NCI-H526 (cell line): ENCODE measurements around the gene CADPS.

Source experiments
- DNase-seq, 2 experiments: peaks; one replicate each; lab custom pipeline; 2025; lab: John Stamatoyannopoulos, UW

CADPS gene

GRCh38 chr3:62636235-62636826 lies 238.9 kb downstream of the CADPS start:
- no peak for DNase-seq

GRCh38 chr3:62632510-62633294 lies 242.5 kb downstream of the CADPS start:
- no peak for DNase-seq

GRCh38 chr3:62631488-62631887 lies 243.7 kb downstream of the CADPS start:
- no peak for DNase-seq

- DNase-seq = no peak
Measured at GRCh38 chr3:62630664-62631063, 244.6 kb downstream of the CADPS start.

GRCh38 chr3:62625268-62625667 lies 249.9 kb downstream of the CADPS start:
- no peak for DNase-seq

- DNase-seq = no peak
Measured at GRCh38 chr3:62624185-62624584, 251.0 kb downstream of the CADPS start.

- DNase-seq = peak; percentile 56 to 71
Measured at GRCh38 chr3:62622553-62623174, 252.6 kb downstream of the CADPS start.

GRCh38 chr3:62621925-62622324 lies 253.3 kb downstream of the CADPS start:
- peak in 1 of 2 experiments; percentile 29 for DNase-seq

- no peak for DNase-seq
Measured at GRCh38 chr3:62621176-62621575, 254.0 kb downstream of the CADPS start.

GRCh38 chr3:62615258-62615849 lies 259.9 kb downstream of the CADPS start:
- no peak for DNase-seq

GRCh38 chr3:62614527-62614926 lies 260.7 kb downstream of the CADPS start:
- DNase-seq = no peak

- no peak for DNase-seq
Measured at GRCh38 chr3:62611541-62612240, 263.5 kb downstream of the CADPS start.

- DNase-seq = no peak
Measured at GRCh38 chr3:62607287-62608029, 267.8 kb downstream of the CADPS start.

GRCh38 chr3:62605413-62606068 lies 269.7 kb downstream of the CADPS start:
- DNase-seq = no peak

- peak in 1 of 2 experiments; percentile 25 for DNase-seq
Measured at GRCh38 chr3:62604751-62605351, 270.4 kb downstream of the CADPS start.

GRCh38 chr3:62604298-62604697 lies 270.9 kb downstream of the CADPS start:
- DNase-seq = no peak

- DNase-seq = no peak
Measured at GRCh38 chr3:62602987-62603386, 272.2 kb downstream of the CADPS start.

- DNase-seq = peak; percentile 96 to 98
Measured at GRCh38 chr3:62602129-62602770, 273.0 kb downstream of the CADPS start.

- peak; percentile 33 to 56 for DNase-seq
Measured at GRCh38 chr3:62601238-62602070, 273.8 kb downstream of the CADPS start.
